H1 (cell line): ENCODE measurements around the gene CASZ1.

ENCODE experiments used
- E2F6 ChIP-seq: IDR thresholded peaks from 2 replicates; pipeline ENCODE4 v1.6.1; 2012; ENCODE audit warnings: inconsistent platforms
- EP300 ChIP-seq, 2 experiments: IDR thresholded peaks; 1 replicate in 1 of 2; 2 replicates in 1 of 2; pipeline ENCODE4 v1.6.1; 2011 to 2012; ENCODE audit warnings: low read depth in 2 of 2, low read length in 2 of 2, mild to moderate bottlenecking in 2 of 2, borderline replicate concordance in 1 of 2, inconsistent platforms in 1 of 2, moderate library complexity in 1 of 2
- POLR2A ChIP-seq, 2 experiments: IDR thresholded peaks; 1 replicate in 1 of 2; 2 replicates in 1 of 2; pipeline ENCODE4 v1.6.1; 2011; ENCODE audit warnings: low read depth in 2 of 2, low read length in 2 of 2, mild to moderate bottlenecking in 2 of 2; ENCODE audit errors: control extremely low read depth in 1 of 2
- POLR2AphosphoS5 ChIP-seq: IDR thresholded peaks from 2 replicates; pipeline ENCODE4 v1.6.1; 2011; ENCODE audit warnings: low read depth, low read length
- RFX5 ChIP-seq: IDR thresholded peaks from 2 replicates; pipeline ENCODE4 v1.6.1; 2011; ENCODE audit warnings: low read depth, low read length, improper control_type of control experiment, borderline replicate concordance
- USF2 ChIP-seq: IDR thresholded peaks from 2 replicates; pipeline ENCODE4 v1.6.1; 2011; ENCODE audit warnings: low read length, improper control_type of control experiment

GRCh38 chr1:10648689-10649516 is 147.5 kb downstream of the CASZ1 start:
- TF ChIP-seq RFX5: no peak
- no peak for TF ChIP-seq USF2
- TF ChIP-seq EP300 (IDR thresholded peaks at IDR 0.05; ENCODE audit: borderline replicate concordance in 1 of 2, low read depth in 2 of 2, low read length in 2 of 2): no peak
- no peak for TF ChIP-seq E2F6
- no peak for TF ChIP-seq POLR2A (IDR thresholded peaks at IDR 0.05; ENCODE audit: control extremely low read depth in 1 of 2, low read depth in 2 of 2, low read length in 2 of 2)
- no peak for TF ChIP-seq POLR2AphosphoS5
